ENCODE data around the gene TNFAIP1. TPM values are rescaled to one million over a fixed set of nuclear protein-coding genes. Genes with fewer than 3 reads are reported as not detected.
A peak's percentile ranks its signal among the peaks of the same experiment; 100 is the strongest.

The TNFAIP1 gene
- total RNA-seq, 4 donors from 2014 or later: 25.6 to 137 (median 49.4) TPM

DNA sequence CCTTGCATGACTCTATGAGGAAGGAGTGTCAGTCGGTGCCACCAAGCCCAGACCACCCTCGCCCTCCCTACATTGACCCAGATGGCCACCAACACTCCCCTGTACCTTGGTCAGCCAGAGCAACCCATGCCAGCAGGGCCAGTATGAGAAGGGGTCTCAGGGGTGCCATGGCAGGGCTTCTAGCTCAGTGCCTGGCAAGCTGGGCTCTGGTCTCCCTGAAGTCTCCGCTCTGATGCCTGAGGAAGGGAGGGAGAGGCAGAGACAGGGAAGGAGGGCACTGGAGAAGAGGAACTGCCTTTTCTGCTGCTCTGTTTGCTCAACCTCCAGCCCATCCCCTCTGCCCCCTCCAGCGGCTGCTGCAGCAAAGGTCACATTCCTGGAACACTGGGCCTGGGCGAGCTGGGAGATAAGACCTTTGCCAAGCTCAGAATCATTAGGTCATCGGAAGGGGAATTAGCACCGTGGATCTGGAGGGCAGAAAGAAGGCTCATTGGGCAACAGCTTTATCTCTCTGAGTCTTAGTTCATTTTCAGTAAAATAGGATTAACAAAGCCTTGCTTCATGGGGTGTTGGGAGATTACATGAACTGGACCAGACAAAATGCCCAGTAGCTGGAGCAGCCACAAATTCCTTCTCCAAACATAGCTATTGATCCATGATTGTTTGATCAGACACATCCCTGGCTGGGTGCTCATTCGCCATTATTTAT, 34.6 kb downstream of the TNFAIP1 start, which contains the start of gene VTN:
TSS of gene VTN (minus strand) at position 273 of the 709 bp plus-strand sequence. CDS start at position 169, 104 bp downstream.
- in situ Hi-C loops (cut with MboI; ENCODE audit: low pct_ligation_motif_present in 1 of 4, low pct_unique_long_range_greater_than_20kb in 1 of 4, low sequenced_read_pairs in 3 of 4): no loop called here
- no peak for DNase-seq
- intact Hi-C loops (cut with DNase I; ENCODE audit: low total_unique reads): no loop called here
- peaks cover 8 to 20% (median 15%) of the 10 kb centered on the region in 4 donors for H3K4me1 ChIP-seq
- peaks cover 18% of the 10 kb centered on the region for H3K27me3 ChIP-seq
- H3K9me3 ChIP-seq: no peaks in the 10 kb centered on the region
- H3K27ac ChIP-seq: peak within 1 kb of the TSS; percentile 59 to 77 (median 74)
- 7 to 29% methylated on average over 4 to 8 of the region's 8 CpGs for WGBS, 2 donors (ENCODE audit: low coverage in 1 of 2)
- TF ChIP-seq CTCF (IDR thresholded peaks at IDR 0.05): no peak
- TF ChIP-seq POLR2A (IDR thresholded peaks at IDR 0.05): no peak
- TF ChIP-seq POLR2AphosphoS5 (IDR thresholded peaks at IDR 0.05): no peak
- no peak for TF ChIP-seq EP300 (IDR thresholded peaks at IDR 0.05; ENCODE audit: low read depth)
- no peaks in the 10 kb centered on the region for H3K36me3 ChIP-seq
- H3K4me3 ChIP-seq: peak within 1 kb of the TSS in 2 of 4 donors; percentile 49 to 56

- intact Hi-C loops (cut with DNase I; ENCODE audit: low total_unique reads) (no loop called here), in situ Hi-C loops (cut with MboI; ENCODE audit: low pct_ligation_motif_present in 1 of 4, low pct_unique_long_range_greater_than_20kb in 1 of 4, low sequenced_read_pairs in 3 of 4) (no loop called here)
- Histone ChIP-seq H3K27me3 (peaks cover 18% of the 10 kb centered on the region), H3K4me3 (no peak overlapping the region), H3K4me1 (peaks cover 8 to 20% (median 15%) of the 10 kb centered on the region in 4 donors), H3K27ac (peak overlapping the region; percentile 59 to 77 (median 74)), H3K9me3 (no peaks in the 10 kb centered on the region), H3K36me3 (no peaks in the 10 kb centered on the region)
- 65 to 67% methylated on average over 1 of the region's 1 CpG for WGBS, 2 donors (ENCODE audit: low coverage in 1 of 2)
- no peak for TF ChIP-seq EP300 (IDR thresholded peaks at IDR 0.05; ENCODE audit: low read depth)
- no peak for TF ChIP-seq CTCF (IDR thresholded peaks at IDR 0.05)
- TF ChIP-seq POLR2A (IDR thresholded peaks at IDR 0.05): no peak
- TF ChIP-seq POLR2AphosphoS5 (IDR thresholded peaks at IDR 0.05): no peak
- no peak for DNase-seq
These were observed 35.2 kb downstream of the TNFAIP1 start for GRCh38 chr17:28370744-28371103.

DNA sequence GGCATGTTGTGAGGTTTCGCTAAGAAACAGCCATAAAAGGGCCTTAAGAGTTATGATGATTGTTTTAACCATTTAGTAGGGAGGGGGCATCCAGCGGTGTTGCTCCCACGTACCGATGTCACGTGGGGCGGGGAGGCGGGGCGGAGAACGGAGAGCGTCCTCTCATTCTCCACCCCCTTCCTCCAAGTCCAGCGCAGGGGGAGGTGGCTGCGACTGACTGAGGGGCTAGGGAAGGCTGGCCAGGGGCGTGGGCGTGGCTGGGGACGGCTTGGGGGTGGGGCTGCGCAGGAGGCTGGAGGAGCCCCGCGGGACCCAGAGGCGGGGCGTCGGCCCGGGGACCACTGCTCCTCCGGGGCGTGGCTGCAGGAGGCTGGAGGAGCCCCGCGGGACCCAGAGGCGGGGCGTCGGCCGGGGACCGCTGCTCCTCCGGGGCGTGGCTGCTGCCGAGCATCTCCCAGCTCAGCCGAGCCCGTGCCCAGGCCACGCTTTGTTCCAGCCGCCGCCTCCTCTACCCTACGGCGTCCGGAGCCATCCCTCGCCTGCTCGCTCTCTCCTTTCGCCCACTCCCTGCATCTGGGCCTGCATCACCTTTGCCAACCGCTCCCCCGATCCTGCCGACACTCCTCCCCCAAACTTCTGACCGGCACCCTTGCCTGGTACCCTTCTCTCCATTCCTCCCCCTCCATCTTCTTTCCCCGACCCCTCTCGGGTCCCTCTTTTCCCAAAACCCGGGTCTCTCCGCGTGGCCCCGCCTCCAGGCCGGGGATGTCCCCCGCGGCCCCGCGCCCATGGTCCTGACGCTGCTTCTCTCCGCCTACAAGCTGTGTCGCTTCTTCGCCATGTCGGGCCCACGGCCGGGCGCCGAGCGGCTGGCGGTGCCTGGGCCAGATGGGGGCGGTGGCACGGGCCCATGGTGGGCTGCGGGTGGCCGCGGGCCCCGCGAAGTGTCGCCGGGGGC, 36.0 kb downstream of the TNFAIP1 start, which contains the start of gene SARM1:
TSS of gene SARM1 (plus strand) at position 450 of the 958 bp plus-strand sequence. CDS start at position 789, 339 bp downstream.
- WGBS, 2 donors (ENCODE audit: low coverage in 1 of 2): 0 to 3% methylated on average over 3 to 56 of the region's 80 CpGs
- Histone ChIP-seq H3K4me3 (peak within 1 kb of the TSS; percentile 10 to 56 (median 44)), H3K9me3 (no peaks in the 10 kb centered on the region), H3K27ac (peak within 1 kb of the TSS; percentile 59 to 77 (median 74)), H3K36me3 (no peaks in the 10 kb centered on the region), H3K27me3 (peaks cover 18% of the 10 kb centered on the region), H3K4me1 (peaks cover 8 to 20% (median 15%) of the 10 kb centered on the region in 4 donors)
- TF ChIP-seq POLR2A (IDR thresholded peaks at IDR 0.05): no peak
- no peak for TF ChIP-seq CTCF (IDR thresholded peaks at IDR 0.05)
- TF ChIP-seq POLR2AphosphoS5 (IDR thresholded peaks at IDR 0.05): no peak
- TF ChIP-seq EP300 (IDR thresholded peaks at IDR 0.05; ENCODE audit: low read depth): no peak
- in situ Hi-C loops (cut with MboI; ENCODE audit: low pct_ligation_motif_present in 1 of 4, low pct_unique_long_range_greater_than_20kb in 1 of 4, low sequenced_read_pairs in 3 of 4) (no loop called here), intact Hi-C loops (cut with DNase I; ENCODE audit: low total_unique reads) (no loop called here)
- DNase-seq: peak; percentile 88
